ENCODE measurements around the gene TRMO.
A peak's percentile ranks its signal among the peaks of the same experiment; 100 is the strongest.

Gene TRMO

DNA sequence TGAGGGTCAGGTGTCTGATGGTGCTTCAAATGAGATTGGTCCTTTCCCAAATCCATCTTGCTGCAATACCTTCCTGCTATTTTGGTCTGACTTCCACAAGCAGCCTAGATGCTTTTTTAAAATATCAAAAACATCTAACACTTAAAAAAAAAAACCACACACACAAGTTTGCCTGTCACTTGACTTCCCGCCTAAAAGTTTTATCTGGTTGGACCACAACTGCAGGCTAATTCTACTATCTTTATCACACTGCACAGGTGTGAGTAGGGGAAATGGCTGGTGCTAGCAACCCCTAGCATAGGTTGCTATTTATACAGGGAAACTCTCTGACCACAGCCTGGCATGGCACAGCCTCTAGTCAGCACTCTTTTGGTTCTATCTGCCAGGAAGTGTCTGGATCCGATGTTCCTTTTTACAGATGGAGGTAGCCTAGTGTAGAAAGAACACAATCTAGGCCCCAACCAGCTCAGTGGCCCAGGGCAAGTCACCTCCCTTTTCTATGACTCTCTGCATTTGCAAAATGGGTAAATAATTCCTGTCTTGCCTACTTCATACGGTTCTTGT, 15.9 kb upstream of the TRMO start, which contains the start of gene HEMGN:
Gene HEMGN, minus strand, starts transcription at position 92 of the 564 bp plus-strand sequence. Its CDS starts 36 bp downstream, at position 56.
- no peak for DNase-seq (ENCODE audit: low read depth in 2 of 2)

DNA sequence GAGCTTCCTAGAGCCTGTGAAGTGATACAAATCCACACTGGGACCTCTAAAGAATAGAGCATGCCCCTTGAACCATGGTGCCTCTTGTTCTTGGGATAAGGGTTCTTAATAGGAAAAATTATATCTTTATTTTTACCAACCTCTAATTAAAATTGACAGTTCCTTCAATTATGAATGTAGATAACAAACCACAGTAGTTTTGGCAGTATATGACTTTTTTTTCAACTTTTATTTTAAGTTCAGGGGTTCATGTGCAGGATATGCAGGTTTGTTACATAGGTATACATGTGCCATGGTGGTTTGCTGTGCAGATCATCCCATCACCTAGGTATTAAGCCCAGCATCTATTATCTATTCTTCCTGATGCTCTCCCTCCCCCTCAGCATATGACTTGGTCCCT, 14.7 kb upstream of the TRMO start:
- DNase-seq (ENCODE audit: low read depth in 2 of 2) = no peak

DNA sequence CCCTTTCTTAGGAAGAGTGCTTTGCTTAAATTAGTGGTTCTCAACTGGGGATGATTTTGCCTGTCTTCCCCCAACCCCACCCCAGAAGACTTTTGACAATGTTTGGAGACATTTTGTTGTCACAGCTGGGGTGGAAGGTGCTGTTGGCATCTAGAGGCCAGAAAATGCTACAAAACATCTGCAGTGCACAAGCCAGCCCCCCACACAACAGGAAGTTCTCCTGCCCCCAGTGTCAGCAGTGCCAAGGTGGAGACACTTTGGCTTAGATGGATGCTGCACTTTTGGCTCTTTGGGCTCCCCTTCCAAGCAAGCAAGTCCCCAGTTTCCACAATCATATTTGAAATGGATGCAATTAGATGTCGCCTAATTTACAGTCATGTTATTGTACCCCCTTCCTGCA, 13.0 kb upstream of the TRMO start:
- DNase-seq (ENCODE audit: low read depth in 2 of 2) = no peak

DNA sequence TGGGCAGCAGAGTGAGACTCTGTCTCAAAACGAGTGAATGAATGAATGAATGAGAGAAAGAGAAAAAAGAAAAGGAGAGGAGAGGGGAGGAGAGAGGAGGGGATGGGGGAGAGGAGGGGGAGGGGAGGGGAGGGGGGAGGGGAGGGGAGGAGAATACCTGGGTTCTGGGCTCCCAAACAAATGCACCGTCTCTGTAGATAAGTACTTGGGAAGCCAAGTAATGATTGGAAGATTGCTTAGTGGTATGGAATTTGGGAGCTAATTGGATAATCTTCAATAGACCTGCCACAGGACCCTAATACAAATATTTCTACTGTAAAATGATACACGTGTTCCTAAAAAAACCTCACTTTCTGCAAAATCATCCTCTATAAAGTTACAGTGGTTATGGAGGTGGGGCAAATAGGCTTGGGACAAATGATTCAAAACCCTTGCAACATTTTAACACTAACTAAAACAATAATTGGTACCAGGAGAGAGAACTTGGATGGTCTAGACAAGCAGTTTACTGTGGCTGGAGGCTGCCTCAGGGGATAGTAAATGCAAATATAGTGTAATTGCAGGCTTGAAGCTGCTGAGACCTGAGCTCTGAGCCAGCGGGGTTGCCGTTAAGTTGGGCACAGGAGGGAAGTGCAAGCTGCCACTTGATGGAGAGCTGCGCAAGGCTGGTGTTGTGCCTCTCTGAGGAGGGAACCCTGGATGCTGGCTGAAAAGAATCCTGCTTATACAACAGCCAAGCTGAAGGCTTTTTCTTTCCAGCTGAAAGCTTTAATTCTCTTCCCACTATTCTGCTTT, 12.2 kb upstream of the TRMO start:
- no peak for DNase-seq (ENCODE audit: low read depth in 2 of 2)

DNA sequence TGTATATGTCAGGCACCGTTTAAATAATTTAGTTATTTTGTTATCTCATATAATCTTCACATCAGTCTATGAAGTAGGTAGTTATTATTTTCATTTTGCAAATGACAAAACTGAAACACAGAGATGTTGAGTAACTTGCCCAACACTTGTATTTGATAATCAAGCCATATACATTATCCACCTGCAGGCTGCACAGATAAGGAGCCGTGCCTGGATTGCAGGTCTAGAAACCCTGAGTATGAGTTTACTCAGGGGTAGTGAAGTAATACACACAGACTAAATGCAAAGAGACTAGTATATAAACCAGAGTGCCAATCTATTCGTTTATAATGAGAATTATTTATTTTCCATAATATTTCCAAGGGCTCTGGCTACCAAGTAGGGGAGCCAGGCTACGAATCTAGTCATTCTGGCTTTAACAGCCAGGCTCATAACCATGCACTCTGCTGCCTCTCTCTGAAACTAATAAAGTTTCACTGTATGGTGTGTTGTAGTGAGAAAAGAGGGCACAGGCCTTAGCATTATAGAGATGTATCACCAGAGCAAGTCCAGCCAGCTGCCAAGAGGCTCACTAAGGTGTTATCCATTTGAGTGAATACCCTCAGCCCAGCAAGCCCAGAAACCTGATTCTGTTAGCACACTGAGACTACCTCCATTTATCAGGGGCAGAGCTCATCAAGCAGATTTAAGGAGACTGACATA, 11.1 kb upstream of the TRMO start:
- DNase-seq (ENCODE audit: low read depth in 2 of 2) = no peak

DNA sequence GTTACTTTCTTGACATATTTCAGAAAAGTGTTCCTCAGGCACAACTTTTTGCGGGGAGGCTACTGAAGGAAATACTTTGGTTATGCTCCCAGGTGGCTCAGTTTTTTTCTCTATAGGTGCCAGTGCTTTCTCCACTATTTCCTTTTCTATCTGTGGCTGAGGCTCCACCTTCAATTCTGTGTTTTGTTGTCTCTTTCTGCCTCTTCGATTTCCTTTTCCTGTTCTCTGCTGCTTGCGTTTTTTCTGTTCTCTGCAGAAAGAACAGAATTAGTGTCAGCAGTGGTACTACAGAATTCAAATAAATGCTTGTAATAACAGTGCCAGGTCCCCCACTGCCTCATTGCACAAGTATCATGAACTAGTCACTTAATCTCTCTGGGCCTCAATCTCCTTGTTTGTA, 8.7 kb upstream of the TRMO start:
- DNase-seq (ENCODE audit: low read depth in 2 of 2) = no peak

DNA sequence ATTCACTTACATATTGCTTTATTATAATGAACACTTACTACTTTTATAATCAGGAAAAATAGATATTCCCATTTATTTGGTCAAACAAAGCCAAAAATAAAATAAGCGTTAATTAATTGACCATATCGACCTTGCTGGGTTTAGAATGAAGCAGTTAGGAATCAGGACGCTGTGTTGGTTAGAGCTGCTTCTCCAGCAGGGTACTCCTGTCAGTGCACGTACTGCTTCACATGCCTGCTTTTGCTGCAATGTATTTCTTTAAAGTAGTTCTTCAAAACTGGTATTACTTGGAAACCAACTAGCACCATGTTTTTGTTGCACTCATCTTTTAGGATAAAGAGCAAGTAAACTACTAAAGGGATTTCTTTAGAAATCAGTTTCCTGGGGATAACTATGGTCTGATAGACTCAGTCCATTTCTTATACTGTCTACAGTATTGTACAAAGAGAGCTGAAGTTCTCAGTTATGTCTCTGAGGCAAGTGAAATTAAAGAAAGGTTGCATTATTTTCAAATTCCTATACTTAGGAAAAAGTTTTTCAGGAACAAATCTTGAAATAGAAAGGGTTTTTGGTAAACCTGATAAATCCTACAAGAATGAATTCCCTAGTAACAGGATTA, 6.8 kb upstream of the TRMO start:
- no peak for DNase-seq (ENCODE audit: low read depth in 2 of 2)

DNA sequence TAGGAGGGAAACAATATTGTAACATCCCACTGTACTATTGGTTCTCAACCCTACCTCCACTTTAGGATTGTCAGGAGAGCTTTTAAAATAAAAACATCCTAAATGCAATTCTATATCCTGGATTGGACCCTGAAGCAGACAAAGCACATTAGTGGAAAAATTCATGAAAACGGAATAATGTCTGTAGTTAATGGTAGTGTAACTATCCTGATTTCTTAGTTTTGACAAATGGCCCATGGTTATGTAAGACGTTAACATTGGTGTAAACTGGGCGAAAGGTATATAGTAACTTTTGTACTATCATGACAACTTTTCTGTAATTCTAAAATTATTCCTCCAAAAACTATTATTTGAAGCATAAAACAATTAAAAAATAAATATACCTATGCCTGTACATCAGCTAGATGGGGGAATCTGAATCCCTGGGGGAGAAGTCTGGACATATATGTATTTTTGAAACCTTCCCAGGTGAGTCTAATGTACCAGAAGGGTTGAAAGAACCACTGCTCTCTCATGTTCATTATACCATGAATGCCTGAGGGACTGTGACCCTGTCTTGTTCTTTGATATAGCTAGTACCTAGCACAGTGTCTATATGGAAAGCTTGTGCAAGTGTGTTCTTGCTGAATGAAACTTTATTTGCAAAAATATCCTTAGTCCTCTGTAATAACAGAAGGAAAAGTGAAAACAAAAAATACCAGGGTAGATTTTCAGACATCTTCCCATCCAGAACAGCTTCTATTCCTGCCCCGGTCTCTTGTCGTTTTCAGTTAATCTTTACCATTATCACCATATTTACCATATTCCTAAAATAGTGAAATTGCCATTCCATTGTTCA, 3.4 kb upstream of the TRMO start:
- DNase-seq (ENCODE audit: low read depth in 2 of 2) = no peak

DNA sequence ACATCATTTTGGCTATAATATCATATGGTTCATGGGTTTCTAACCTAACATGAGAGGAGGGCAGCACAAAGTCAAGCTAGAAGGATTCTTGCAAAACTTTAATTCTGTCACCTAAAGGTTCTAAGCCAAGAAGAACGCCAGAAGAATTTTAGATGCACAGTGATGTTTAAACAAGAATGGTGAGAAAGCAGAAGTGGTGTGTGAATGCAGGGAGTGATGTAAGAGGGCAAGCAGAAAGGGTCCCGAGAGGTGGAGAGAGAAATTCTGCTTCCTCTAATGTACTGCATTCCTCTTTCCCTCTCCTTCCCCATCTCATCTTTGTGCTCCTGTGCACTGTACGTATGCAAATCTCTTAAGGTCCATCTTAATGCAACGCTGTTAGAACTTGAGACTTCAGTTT, 2.1 kb upstream of the TRMO start:
- no peak for DNase-seq (ENCODE audit: low read depth in 2 of 2)

DNA sequence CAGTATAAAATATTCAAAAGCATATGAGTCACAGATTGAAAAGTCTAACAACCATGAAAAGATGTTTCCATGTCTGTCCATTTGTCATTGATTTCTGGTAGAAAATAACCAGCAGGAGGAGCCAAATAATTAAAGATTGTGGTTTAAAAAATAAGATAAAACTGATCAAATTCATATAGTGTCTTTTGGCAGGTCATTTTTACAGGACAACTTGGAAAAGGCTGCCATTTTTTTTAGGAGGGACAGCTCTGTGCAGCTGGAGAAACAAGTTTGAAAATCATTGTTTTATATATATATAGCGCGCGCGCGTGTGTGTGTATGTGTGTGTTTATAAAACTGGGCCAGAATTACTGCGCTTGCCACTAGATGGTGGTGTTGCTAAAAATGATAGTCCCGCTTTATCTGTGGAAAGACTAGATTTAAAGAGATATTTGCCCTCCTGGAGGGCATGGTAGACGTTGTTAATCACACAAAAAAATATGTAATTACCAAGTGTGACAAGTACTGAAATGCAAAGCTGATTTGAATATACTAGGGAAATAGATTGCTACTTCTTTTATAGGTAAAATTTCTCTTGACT, 1.3 kb upstream of the TRMO start:
- DNase-seq (ENCODE audit: low read depth in 2 of 2) = peak; percentile 37 to 53

DNA sequence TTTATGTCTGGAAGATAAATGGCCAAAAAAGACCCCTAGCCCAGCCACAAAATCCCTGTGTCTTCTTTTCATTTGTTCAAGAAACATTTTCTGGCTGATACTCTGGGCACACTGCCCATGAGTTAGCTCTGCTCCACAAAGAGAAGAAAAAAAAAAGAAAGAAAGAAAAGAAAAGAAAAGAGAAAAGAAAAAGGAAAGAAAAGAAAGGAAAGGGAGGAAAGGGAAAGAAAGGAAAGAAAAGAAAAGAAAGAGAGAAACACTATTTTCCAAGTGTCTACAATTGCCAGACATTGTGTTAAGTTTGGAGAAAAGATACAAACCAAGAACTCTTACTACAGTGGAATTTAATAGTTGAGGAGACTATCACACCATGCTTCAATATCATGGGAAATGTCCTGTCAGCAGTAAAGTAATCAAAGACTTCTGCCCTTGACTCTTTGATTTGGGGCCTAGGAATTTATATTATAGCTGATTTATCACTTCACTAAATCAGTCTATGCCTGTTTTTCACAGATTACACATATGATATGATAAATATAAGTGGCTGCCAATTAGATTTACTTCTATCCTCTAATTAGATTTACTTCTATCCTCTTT, 3.0 kb downstream of the TRMO start:
- no peak for DNase-seq (ENCODE audit: low read depth in 2 of 2)

DNA sequence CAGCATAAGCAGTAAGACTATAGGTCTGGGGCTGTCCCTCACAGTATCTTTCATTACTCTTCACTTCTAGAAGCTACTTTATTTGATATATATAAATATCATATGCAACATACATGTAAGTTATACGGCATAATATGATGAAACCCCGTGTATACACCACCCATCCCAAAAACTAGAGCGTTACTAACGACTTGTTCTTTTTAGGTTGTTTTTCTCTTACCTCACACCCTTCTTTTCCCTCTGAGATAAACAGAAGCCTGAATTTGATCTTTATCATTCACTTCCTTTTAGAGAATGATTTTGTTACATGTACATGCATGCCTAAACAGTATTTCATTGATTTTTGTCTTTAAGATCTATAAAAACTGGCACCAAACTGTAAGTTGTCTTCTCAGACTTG, 3.7 kb downstream of the TRMO start:
- no peak for DNase-seq (ENCODE audit: low read depth in 2 of 2)

DNA sequence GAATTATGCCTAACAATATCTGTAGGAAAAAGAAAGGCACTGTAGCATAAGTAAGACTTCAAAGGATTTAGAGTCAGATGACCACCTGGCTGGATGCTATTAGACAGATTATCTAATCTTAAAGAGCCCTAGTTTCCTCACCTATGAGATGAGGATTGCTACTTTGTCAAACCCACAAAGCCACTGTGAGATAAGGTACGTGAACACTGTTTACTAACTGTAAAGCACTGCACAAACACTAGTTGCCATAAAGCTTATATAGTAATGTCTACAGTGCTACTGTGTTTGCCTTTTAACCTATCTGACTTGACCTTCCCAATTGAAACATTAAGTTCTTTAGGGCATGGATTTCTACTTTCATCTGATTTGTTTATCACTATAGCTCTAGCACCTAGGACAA, 10.3 kb downstream of the TRMO start:
- DNase-seq (ENCODE audit: low read depth in 2 of 2) = no peak

DNA sequence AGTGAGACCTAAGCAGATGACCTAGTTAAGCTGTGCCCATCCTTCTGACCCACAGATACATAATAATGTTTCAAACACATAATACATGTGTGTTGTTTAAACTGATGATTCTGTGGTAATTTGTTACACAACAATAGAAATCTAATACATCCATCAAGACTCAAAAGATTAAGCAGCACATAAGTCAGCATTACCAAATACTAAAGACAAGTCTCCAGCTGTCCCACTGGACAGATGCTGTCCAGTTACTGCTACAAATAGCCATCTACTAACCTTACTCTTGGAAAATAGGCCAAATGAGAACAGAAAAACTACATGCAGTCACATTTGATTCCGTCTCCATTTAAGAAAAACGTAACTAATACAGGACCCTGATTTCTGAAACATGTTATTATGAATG, 10.8 kb downstream of the TRMO start:
- no peak for DNase-seq (ENCODE audit: low read depth in 2 of 2)

DNA sequence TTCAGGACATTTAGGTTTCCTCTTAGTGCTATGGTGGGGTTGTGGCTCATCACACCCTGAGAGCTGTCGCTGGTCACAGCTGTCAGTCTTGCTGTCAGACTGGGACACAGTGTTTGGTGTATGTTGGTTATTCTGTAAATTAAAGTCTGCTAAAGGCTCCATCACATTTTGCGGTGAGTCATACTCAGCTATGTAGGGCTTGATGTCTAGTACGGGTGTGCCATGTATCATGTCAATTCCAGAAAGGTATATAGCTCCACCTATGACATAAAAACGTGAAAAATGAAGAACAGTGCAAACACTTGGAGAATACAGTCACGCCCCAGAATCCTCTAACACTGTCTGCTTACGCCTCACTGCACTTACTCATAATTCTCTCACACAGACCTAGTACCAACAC, 11.9 kb downstream of the TRMO start:
- DNase-seq (ENCODE audit: low read depth in 2 of 2) = no peak

DNA sequence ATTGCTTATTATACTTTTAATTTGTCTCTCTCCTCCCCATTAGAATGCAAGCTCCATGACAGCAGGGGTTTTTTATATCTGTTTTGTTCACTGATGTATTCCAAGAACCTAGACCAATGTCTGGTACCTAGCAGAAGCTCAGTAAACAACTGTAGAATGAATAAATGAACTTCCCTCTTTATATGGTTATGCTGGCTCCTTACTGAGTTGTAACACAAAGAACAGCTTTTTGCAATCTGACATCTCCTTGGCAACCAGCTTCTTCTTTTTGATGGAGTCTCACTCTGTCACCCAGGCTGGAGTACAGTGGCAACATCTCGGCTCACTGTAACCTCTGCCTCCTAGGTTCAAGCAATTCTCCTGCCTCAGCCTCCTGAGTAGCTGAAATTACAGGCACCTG, 13.6 kb downstream of the TRMO start:
- DNase-seq (ENCODE audit: low read depth in 2 of 2) = no peak

DNA sequence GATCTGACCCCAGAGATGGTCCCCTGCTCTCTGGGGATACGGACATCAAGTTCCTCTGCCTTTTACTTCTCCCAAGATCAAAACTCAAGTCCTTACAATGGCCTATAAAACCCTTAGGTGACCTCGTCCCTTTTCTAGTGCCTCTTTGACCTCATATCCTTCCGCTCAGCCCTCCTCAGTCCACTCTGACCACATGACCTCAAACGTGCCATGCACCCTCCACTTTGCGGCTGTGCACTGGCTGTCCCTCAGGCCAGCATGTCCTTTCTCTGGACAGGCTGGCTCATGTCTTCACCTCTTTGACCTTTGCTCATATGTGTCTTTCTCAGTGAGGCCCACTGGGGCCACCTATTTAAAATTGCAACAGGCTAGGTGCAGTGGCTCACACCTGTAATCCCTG, 14.7 kb downstream of the TRMO start:
- no peak for DNase-seq (ENCODE audit: low read depth in 2 of 2)

DNA sequence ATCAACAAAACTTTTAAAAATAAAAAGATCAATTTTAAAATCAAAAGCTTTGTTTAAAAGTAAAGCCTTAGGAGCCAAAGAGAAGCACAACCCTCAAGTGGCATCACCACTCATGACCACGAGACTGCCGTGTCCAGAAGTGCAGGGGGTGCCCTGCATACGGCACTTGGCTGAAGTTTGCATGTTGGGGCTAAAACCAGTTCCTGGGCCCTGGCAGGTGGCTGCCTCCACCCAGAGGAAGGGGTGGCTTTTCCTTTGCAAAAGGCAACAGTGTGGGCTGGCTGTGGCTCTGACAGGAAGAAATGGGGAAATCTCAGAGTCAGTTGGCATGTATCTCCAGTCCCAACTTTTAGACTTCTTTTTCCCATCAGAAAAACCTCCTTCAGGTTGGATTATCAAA, 15.3 kb downstream of the TRMO start:
- no peak for DNase-seq (ENCODE audit: low read depth in 2 of 2)

DNA sequence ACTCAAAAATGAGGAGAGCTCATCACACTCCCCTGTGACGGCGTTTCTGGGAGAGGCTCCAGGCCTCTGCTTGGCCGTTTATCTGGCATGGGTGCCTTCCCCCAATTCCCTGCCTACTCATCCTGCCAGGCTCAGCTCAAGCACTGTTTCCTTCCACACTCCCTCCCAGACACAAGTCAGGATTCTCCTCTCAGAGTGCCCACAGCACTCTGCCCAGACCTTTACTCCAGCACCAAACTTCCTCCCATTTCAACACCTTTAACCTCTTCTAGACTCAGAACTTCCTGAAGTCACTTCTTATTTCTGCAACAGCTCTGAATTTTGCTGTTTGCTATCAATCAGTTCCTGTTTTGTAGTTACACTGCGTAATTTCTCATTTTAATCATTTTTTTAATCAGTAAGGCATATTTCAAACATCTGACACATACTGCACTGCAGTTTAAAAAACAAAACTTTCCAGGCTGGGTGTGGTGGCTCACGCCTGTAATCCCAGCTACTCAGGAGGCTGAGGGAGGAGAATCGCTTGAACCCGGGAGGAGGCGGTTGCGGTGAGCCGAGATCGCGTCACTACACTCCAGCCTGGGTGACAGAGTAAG, 16.0 kb downstream of the TRMO start:
- DNase-seq (ENCODE audit: low read depth in 2 of 2) = no peak

DNA sequence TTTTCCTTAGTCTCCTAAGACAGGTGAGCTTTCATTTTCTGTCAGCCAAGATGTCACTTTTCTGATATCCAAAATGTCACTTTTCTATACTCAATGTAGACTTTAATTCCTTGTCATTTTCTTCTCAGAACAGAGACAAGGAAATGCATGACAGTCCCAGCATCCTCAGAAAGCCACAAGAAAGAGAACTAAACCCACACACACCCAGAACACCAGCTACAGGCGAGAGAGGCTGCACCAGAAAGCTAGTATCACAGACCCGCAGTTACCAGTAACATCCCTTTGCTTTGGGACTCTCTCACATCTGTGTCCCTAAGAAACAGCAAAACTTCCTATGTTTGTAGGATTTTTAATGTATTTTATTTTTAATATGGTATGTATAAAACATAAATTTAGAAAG, 17.1 kb downstream of the TRMO start:
- DNase-seq (ENCODE audit: low read depth in 2 of 2) = no peak

DNA sequence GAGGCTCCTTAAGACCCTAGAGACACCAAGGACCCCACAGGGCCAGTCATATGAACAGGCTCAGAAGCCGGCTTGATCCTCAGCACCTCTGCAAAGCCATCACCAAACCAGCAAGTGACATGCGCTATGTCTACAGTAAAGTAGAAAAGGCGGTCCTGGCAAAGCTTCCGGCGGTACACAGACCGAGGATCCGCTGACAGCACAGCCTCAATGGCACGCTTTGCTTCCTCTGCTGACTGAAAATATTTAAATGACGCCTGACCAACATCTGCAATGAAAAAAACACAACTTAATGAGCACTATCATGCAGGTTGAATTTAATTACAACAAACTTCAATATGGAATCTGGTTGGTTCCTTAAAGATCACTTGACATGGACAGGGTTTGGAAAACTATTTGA, 17.6 kb downstream of the TRMO start:
- no peak for DNase-seq (ENCODE audit: low read depth in 2 of 2)
